ENCODE data around the gene PPP1R36.

GRCh38 chr14:64520699-64521098 lies 29.1 kb upstream of the PPP1R36 start:
- TF ChIP-seq, protein P1, sequence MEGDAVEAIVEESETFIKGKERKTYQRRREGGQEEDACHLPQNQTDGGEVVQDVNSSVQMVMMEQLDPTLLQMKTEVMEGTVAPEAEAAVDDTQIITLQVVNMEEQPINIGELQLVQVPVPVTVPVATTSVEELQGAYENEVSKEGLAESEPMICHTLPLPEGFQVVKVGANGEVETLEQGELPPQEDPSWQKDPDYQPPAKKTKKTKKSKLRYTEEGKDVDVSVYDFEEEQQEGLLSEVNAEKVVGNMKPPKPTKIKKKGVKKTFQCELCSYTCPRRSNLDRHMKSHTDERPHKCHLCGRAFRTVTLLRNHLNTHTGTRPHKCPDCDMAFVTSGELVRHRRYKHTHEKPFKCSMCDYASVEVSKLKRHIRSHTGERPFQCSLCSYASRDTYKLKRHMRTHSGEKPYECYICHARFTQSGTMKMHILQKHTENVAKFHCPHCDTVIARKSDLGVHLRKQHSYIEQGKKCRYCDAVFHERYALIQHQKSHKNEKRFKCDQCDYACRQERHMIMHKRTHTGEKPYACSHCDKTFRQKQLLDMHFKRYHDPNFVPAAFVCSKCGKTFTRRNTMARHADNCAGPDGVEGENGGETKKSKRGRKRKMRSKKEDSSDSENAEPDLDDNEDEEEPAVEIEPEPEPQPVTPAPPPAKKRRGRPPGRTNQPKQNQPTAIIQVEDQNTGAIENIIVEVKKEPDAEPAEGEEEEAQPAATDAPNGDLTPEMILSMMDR (IDR thresholded peaks at IDR 0.05; ENCODE audit: extremely low read depth in 1 of 2, insufficient read depth in 1 of 2, low read depth in 1 of 2, low read length in 2 of 2) = no peak
- TF ChIP-seq POLR2A (IDR thresholded peaks at IDR 0.05; ENCODE audit: low read depth, low read length) = no peak
- no peak for TF ChIP-seq EZH2 (IDR thresholded peaks at IDR 0.05; ENCODE audit: borderline replicate concordance, low read depth, low read length, severe bottlenecking)
- TF ChIP-seq MAX (IDR thresholded peaks at IDR 0.05; ENCODE audit: insufficient read depth, insufficient read length) = no peak
- TF ChIP-seq POLR2AphosphoS5 (IDR thresholded peaks at IDR 0.05; ENCODE audit: insufficient read depth, low read depth, low read length) = no peak
- no peak for TF ChIP-seq JUN (IDR thresholded peaks at IDR 0.05; ENCODE audit: borderline replicate concordance, insufficient read depth, insufficient read length, low read depth)
- no peak for TF ChIP-seq MYC (IDR thresholded peaks at IDR 0.05; ENCODE audit: low read depth, low read length)
